Uterus (tissue), 4 donors: ENCODE results near the gene RWDD1. TPM values are rescaled to one million over a fixed set of nuclear protein-coding genes. Genes with fewer than 3 reads are reported as not detected.

Experiments used
- DNase-seq, 2 donors: peaks; one replicate each; pipeline ENCODE4 v3.0.0-alpha.2; 2019 to 2020
- H3K27ac ChIP-seq, 2 donors: fragments of 200-600 bp; sonication (generic); 1 replicate in 1 of 2; 2 replicates in 1 of 2; pipeline ENCODE4 v1.5.1; 2016 to 2018
- H3K27me3 ChIP-seq, 2 donors: fragments of 200-600 bp; sonication (generic); one replicate each; pipeline ENCODE4 v1.5.1; 2018 to 2019; ENCODE audit warnings: control low read depth in 1 of 2
- H3K36me3 ChIP-seq, 2 donors: fragments of 200-600 bp; sonication (generic); one replicate each; pipeline ENCODE4 v1.5.1; 2019; ENCODE audit warnings: control low read depth in 1 of 2
- H3K4me1 ChIP-seq, 2 donors: fragments of 200-600 bp; sonication (generic); one replicate each; pipeline ENCODE4 v1.5.1; 2018 to 2019; ENCODE audit warnings: control low read depth in 1 of 2
- H3K4me3 ChIP-seq, 2 donors: fragments of 200-600 bp; sonication (generic); 1 replicate in 1 of 2; 2 replicates in 1 of 2; pipeline ENCODE4 v1.5.1; 2018 to 2019; ENCODE audit warnings: mild to moderate bottlenecking in 1 of 2
- H3K9me3 ChIP-seq, 2 donors: fragments of 200-600 bp; sonication (generic); one replicate each; pipeline ENCODE4 v1.5.1; 2019; ENCODE audit warnings: control low read depth in 1 of 2
- CTCF ChIP-seq, 4 experiments: fragments of 200-600 bp in 2 of 4; fragments of 450-650 bp in 2 of 4; sonication (generic) in 2 of 4; IDR thresholded peaks; one replicate each; pipeline ENCODE4 v1.5.1; 2016 to 2019; ENCODE audit warnings: antibody characterized with exemption in 4 of 4, mild to moderate bottlenecking in 2 of 4, moderate library complexity in 1 of 4
- POLR2A ChIP-seq, 2 donors: fragments of 450-650 bp; IDR thresholded peaks; one replicate each; pipeline ENCODE4 v1.6.1; 2016; ENCODE audit warnings: antibody characterized with exemption in 2 of 2, mild to moderate bottlenecking in 1 of 2, moderate library complexity in 1 of 2
- intact Hi-C: fragments of 100-400 bp; cut with DNase I; formaldehyde crosslinking; loops from one replicate; pipeline ENCODE4 v1.15.1; 2023; ENCODE audit warnings: low total_unique reads
- total RNA-seq, 4 donors: library from RNA; depleted of rRNA in 3 of 4; stranded (reverse); fragments of >200 nt in 3 of 4; gene quantifications; one replicate each; pipeline versions ENCODE4 v1.1.0 to v1.2.4, GENCODE V29; 2014 to 2023
- donor health status: DM: yes; HTN: yes; CAD: no.

RWDD1 gene
- total RNA-seq, 4 donors from 2014 or later, result 10.2 to 104 (median 36.1) TPM

- intact Hi-C loops, result no loop called here
Measured at GRCh38 chr6:116529466-116530290, 41.6 kb upstream of the RWDD1 start.

GRCh38 chr6:116530436-116530835 is 40.9 kb upstream of the RWDD1 start:
- Histone ChIP-seq H3K4me1 (no peaks in the 10 kb centered on the region), H3K4me3 (no peak overlapping the region), H3K27ac (no peak overlapping the region), H3K36me3 (no peaks in the 10 kb centered on the region), H3K27me3 (no peaks in the 10 kb centered on the region), H3K9me3 (no peaks in the 10 kb centered on the region)
- DNase-seq, result no peak
- intact Hi-C loops, result no loop called here
- no peak for TF ChIP-seq CTCF (IDR thresholded peaks at IDR 0.05)
- TF ChIP-seq POLR2A (IDR thresholded peaks at IDR 0.05), result no peak

More at GRCh38 chr6:116529466-116530290, 41.6 kb upstream of the RWDD1 start:
- no peaks in the 10 kb centered on the region for H3K9me3 ChIP-seq
- H3K4me1 ChIP-seq, result no peaks in the 10 kb centered on the region
- TF ChIP-seq CTCF (IDR thresholded peaks at IDR 0.05), result no peak
- TF ChIP-seq POLR2A (IDR thresholded peaks at IDR 0.05), result no peak
- H3K4me3 ChIP-seq, result no peak overlapping the region
- H3K27me3 ChIP-seq, result no peaks in the 10 kb centered on the region
- H3K27ac ChIP-seq, result no peak overlapping the region
- no peak for DNase-seq
- no peaks in the 10 kb centered on the region for H3K36me3 ChIP-seq

GRCh38 chr6:116531675-116532570 is 39.4 kb upstream of the RWDD1 start:
- Histone ChIP-seq H3K4me1 (no peaks in the 10 kb centered on the region), H3K9me3 (no peaks in the 10 kb centered on the region), H3K4me3 (no peak overlapping the region), H3K27me3 (no peaks in the 10 kb centered on the region), H3K27ac (no peak overlapping the region), H3K36me3 (no peaks in the 10 kb centered on the region)
- TF ChIP-seq POLR2A (IDR thresholded peaks at IDR 0.05) (no peak), CTCF (IDR thresholded peaks at IDR 0.05) (peak; percentile 55 to 79 (median 64))
- peak; percentile 43 to 52 for DNase-seq
- intact Hi-C loops, result no loop called here

GRCh38 chr6:116533233-116533957 is 37.9 kb upstream of the RWDD1 start:
- intact Hi-C loops, result no loop called here
- TF ChIP-seq CTCF (IDR thresholded peaks at IDR 0.05) (no peak), POLR2A (IDR thresholded peaks at IDR 0.05) (no peak)
- H3K36me3 ChIP-seq, result no peaks in the 10 kb centered on the region

More at GRCh38 chr6:116533233-116533957, 37.9 kb upstream of the RWDD1 start:
- Histone ChIP-seq H3K9me3 (no peaks in the 10 kb centered on the region), H3K27me3 (no peaks in the 10 kb centered on the region), H3K4me3 (no peak overlapping the region), H3K4me1 (no peaks in the 10 kb centered on the region), H3K27ac (no peak overlapping the region)
- DNase-seq, result no peak
